Right ventricle myocardium superior (tissue), 1 donor: Measurements from ENCODE around the gene CNIH1. TPM values are rescaled to one million over a fixed set of nuclear protein-coding genes. Genes with fewer than 3 reads are reported as not detected.
"Not testable (repeated sequence)": the region's sequence is repeated elsewhere in the genome, so short reads cannot be mapped to it uniquely, and the experiment has no call there.

Source experiments
- ATAC-seq: fragments of 200-7000 bp; cut with Tn5 transposase; one replicate; pipeline ENCODE4 v1.9.1; 2020; ENCODE audit warnings: mild to moderate bottlenecking; ENCODE audit not compliant: poor library complexity
- DNase-seq: peaks from one replicate; pipeline ENCODE4 v3.0.0-alpha.2; 2020
- intact Hi-C: fragments of 100-400 bp; cut with DNase I; formaldehyde crosslinking; loops from one replicate; pipeline ENCODE4 v1.11.2; 2022
- total RNA-seq: library from RNA; stranded (reverse); fragmentation: NEBNext Ultra II Directional; extraction: Animal tissue kit (Norgen Biotek cat#: 25700); gene quantifications from one replicate; pipeline ENCODE4 v1.2.1, GENCODE V29; 2021
- donor health status: DM: no; HTN: yes; CAD: no; lungs with severe emphysema.

CNIH1 gene
- total RNA-seq, 1 donor from 2014 or later: 97.0 TPM

- DNase-seq (no peak), ATAC-seq (no peak)
- intact Hi-C loops: no loop called here
Observed at GRCh38 chr14:54395716-54396115, 45.5 kb downstream of the CNIH1 start.

GRCh38 chr14:54395284-54395683, 45.9 kb downstream of the CNIH1 start:
- no peak for ATAC-seq
- intact Hi-C loops: no loop called here
- DNase-seq: no peak

GRCh38 chr14:54394596-54394995, 46.6 kb downstream of the CNIH1 start:
- no peak for ATAC-seq
- DNase-seq: no peak
- intact Hi-C loops: no loop called here

DNA sequence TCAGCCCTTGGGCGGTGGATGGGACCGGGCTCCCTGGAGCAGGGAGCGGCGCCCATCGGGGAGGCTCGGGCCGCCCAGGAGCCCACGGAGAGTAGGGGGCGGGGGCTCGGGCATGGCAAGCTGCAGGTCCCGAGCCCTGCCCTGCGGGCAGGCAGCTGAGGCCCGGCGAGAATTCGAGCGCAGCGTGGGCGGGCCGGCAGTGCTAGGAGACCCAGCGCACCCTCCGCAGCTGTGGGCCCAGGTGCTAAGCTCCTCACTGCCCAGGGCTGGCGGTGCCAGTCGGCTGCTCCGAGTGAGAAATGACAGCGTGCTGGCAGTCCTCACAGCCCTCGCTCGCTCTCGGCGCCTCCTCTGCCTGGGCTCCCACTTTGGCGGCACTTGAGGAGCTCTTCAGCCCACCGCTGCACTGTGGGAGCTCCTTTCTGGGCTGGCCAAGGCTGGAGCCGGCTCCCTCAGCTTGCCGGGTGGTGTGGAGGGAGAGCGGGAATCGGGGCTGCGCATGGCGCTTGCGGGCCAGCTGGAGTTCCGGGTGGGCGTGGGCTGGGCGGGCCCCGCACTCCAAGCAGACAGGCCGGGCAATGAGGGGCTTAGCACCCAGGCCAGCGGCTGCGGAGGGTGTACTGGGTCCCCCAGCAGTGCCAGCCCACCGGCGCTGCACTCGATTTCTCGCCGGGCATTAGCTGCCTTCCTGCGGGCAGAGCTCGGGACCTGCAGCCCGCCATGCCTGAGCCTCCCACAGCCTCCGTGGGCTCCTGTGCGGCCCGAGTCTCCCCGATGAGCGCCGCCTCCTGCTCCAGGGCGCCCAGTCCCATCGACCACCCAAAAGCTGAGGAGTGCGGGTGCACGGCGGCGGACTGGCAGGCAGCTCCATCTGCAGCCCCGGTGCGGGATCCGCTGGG, 47.9 kb downstream of the CNIH1 start:
- intact Hi-C loops, DNase-seq, ATAC-seq: not testable (repeated sequence)

GRCh38 chr14:54392131-54392859, 48.9 kb downstream of the CNIH1 start:
- intact Hi-C loops: no loop called here
- DNase-seq (no peak), ATAC-seq (no peak)

- DNase-seq (no peak), ATAC-seq (no peak)
- intact Hi-C loops: no loop called here
Observed at GRCh38 chr14:54387328-54387727, 53.8 kb downstream of the CNIH1 start.

DNA sequence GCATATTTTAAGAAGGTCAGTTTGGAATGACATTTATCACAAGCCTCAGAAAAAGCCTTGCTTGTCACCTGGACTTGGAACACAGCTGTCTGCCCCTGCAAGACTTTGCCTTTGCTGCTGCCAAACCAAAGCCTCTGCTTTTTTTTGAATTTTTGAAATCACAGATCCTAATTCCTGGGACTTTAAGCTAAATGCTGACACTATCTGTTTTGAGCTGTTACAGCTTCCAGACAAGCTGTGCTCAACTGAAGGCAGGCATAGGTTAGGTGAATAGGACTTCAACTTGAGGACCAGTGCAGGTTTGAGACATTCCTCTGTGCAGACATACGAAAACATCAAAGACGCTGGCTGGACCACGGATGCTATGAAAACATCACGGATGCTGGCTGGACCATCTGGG, 55.6 kb downstream of the CNIH1 start:
- intact Hi-C loops: no loop called here
- ATAC-seq (no peak), DNase-seq (no peak)

GRCh38 chr14:54383835-54384234, 57.3 kb downstream of the CNIH1 start:
- ATAC-seq (no peak), DNase-seq (no peak)
- intact Hi-C loops: no loop called here

DNA sequence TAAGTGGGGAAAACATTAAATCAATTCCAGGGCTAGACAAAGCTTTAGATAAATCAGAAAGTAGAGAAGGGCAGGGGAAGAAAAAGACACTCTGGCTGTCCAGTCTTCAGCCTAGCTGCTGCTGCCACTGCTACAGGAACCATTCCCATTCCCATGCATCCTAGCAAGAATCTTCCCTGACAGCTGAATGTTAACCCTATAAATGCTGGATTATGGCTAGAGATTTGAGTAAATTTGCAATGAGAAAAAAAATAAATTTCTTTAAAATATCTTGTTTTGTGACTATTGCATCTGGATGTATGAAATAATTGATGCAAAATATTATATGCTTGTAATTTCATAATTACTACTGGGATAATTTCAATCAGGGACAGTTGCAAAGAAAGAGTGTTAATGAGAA, 59.4 kb downstream of the CNIH1 start:
- no peak for DNase-seq
- no peak for ATAC-seq
- intact Hi-C loops: no loop called here

- intact Hi-C loops, DNase-seq, ATAC-seq: not testable (repeated sequence)
Observed at GRCh38 chr14:54380558-54380957, 60.6 kb downstream of the CNIH1 start.

DNA sequence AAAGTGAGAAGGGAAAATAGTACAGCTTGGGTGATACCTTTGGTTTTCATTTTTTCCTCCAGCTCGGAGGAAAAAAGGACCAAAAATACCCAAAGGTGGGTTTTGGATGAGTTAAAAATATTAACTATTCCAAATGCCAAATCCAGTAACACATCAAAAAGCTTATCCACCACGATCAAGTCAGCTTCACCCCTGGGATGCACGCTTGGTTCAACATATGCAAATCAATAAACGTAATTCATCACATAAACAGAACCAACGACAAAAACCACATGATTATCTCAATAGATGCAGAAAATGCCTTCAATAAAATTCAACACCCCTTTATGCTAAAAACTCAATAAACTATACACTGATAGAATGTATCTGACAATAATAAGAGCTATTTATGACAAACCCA, 62.3 kb downstream of the CNIH1 start:
- DNase-seq, intact Hi-C loops, ATAC-seq: not testable (repeated sequence)

GRCh38 chr14:54377501-54377900, 63.7 kb downstream of the CNIH1 start:
- DNase-seq (no peak), ATAC-seq (no peak)
- intact Hi-C loops: no loop called here

DNA sequence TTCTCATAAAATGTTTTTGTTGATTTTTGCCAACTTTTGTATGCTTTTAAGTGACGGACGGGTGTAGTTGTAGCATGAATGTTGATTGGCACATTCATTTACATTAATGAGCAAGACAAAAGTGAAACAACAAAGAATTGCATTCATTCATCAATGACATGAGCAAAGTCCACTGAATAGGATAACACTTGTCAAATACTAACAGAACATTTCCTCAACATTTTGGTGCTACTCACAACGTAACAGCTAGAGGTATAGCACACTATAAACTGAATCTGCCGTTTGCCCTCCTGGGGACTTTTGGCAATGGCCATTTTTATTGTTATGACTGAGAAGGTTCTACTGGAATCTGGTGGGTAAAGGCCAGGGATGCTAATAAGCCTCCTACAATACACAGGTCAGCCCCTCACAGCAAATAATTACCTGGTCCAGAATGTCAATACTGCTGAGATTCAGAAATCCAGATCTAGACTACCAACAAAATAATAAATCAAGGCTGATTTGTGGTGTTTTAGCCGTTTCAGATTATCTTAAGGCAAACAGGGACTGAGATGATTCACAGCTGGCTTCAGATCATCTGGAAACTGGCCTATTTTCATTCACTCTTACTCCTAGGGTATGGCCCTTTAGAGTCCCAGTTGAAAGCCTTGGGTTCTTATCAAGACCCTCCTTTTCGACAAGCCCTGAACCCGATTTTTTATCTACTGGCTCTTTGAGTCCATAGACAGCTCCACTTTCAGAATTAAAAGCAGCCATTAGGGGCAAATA, 66.9 kb downstream of the CNIH1 start:
- ATAC-seq (peak; percentile 59), DNase-seq (no peak)
- intact Hi-C loops: no loop called here

Other genes with a start within 250 kb of the CNIH1 start
- gene CDKN3, start 44.4 kb downstream of the CNIH1 start, total RNA-seq: 5.2 TPM
- gene GMFB, start 47.6 kb upstream of the CNIH1 start, total RNA-seq: 27.6 TPM
- 15.1 TPM for gene CGRRF1, start 68.5 kb upstream of the CNIH1 start, total RNA-seq
- gene SAMD4A, start 125.8 kb upstream of the CNIH1 start, total RNA-seq: 149 TPM